ENCODE data around the gene TBC1D7.

DNA sequence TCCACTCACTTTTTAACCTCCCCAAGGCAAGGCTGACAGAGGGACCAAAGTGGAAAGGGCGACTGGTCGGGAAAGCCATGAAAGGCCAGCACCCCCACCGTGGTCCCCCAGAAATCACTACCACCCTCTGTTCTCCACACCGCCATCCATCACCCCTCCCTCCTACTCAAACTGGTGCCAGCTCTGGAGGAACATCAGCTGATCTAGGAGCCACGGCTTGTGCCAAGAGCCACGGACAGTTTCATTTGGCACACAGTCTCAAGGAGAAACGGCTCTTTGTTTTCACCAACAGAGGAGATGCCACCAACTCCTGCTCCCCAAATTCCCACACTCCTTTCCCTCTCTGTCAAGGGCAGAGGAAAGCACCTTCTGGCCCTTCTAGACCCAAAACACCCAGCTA is 26.0 kb downstream of the TBC1D7 start:
- TF ChIP-seq, protein P1, sequence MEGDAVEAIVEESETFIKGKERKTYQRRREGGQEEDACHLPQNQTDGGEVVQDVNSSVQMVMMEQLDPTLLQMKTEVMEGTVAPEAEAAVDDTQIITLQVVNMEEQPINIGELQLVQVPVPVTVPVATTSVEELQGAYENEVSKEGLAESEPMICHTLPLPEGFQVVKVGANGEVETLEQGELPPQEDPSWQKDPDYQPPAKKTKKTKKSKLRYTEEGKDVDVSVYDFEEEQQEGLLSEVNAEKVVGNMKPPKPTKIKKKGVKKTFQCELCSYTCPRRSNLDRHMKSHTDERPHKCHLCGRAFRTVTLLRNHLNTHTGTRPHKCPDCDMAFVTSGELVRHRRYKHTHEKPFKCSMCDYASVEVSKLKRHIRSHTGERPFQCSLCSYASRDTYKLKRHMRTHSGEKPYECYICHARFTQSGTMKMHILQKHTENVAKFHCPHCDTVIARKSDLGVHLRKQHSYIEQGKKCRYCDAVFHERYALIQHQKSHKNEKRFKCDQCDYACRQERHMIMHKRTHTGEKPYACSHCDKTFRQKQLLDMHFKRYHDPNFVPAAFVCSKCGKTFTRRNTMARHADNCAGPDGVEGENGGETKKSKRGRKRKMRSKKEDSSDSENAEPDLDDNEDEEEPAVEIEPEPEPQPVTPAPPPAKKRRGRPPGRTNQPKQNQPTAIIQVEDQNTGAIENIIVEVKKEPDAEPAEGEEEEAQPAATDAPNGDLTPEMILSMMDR (IDR thresholded peaks at IDR 0.05 in 4 of 5, conservative IDR thresholded peaks at IDR 0.05 in 1 of 5) = no peak
- no peak for TF ChIP-seq POLR2A (IDR thresholded peaks at IDR 0.05)
